Right renal cortex interstitium (tissue), 3 donors: ENCODE data around the gene ISG20L2. TPM values are rescaled to one million over a fixed set of nuclear protein-coding genes. Genes with fewer than 3 reads are reported as not detected.

Source experiments
- DNase-seq, 3 donors: peaks; one replicate each; pipeline ENCODE4 v3.0.0-alpha.2; 2013; ENCODE audit warnings: low read depth in 3 of 3, low spot score in 2 of 3
- polyA plus RNA-seq, 3 donors: library from polyadenylated mRNA; unstranded; fragments of 120-200 nt; gene quantifications; one replicate each; pipeline ENCODE4 v1.2.1, GENCODE V29; 2013; ENCODE audit not compliant: insufficient read length in 3 of 3

Gene ISG20L2
- polyA plus RNA-seq, 3 donors: 39.9 to 49.2 (median 44.6) TPM

DNA sequence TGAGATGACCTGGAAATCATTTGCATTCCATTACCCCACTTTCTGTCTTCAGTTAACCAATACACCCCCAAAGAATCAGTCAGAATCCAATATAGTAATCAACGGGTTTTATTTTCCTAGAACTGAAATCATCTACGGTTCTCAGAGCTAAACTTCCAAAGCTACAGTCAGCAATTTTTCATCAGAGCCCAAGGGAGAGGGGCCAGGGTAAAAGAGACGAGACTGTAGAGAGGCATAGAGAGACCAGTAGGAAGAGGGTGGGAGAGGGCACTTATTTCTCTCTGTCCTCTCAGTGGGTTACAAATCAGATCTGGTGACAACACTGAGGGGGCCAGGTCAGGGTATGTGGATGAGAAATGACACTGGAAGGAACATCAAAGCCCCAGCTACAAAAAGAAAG is 13.5 kb upstream of the ISG20L2 start:
- DNase-seq: no peak

DNA sequence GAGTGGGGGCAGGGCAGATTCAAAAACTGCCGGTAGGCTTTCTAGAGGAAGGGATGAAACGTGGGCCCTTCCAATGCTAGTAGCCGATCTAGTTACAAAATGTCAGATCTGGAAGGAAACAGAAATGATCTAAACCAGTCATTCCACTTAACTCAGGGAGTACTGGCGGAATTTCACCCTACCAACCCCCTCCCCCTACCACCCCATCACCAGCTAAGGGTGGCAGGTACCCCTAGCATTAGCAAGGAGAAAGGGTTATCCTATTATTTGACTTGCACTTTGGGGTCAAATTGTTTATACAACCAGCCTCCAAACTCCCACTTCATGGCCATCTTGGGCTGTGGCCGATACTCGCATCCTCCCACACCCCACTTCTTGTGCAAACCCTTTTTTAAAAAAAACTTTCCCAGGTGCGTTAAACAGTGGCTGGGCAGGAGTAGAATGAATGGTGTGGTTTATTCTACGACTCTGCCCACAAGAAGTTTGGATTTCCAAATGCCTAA is 13.0 kb upstream of the ISG20L2 start:
- no peak for DNase-seq

DNA sequence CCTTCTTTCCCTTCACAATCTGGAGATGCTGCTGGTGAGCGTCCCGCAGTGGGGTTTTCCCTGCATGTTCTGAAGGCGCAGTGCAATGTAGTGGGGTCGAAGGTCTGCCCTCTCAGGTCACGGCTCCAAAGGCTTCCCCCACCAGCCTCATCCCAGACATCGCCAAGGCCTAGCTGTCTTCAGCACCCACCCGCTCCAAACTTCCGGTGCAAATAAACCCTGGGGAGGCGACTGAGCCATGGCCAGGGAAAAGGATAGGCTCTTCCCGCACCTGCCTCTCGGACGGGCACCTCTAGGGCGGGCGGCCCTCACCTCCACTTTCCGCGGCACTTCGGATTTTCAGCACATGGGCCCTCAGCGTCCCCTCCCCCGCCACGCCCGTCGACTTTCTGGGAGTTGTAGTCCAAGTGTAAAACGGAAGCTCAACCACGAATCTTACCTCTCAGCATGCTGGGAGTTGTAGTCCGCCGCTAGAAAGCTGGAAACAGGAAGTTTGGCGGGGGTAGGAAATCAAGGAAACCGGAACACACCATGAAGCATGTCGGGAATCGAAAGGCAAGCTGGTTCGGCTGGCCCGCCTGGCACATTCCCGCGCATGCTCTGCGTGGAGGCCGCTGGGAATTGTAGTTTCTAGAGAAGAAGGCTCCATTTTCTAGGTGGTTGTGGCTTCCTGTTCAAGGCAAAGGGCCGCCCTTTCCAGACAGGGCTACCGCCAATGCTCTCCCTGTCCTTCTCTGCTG is 12.3 kb upstream of the ISG20L2 start, which contains the start of gene MRPL24:
Gene MRPL24 (minus strand): TSS at position 348 of the 740 bp plus-strand sequence. CDS start 2,384 bp downstream, outside the sequence.
- DNase-seq: peak; percentile 94 to 99 (median 98)

DNA sequence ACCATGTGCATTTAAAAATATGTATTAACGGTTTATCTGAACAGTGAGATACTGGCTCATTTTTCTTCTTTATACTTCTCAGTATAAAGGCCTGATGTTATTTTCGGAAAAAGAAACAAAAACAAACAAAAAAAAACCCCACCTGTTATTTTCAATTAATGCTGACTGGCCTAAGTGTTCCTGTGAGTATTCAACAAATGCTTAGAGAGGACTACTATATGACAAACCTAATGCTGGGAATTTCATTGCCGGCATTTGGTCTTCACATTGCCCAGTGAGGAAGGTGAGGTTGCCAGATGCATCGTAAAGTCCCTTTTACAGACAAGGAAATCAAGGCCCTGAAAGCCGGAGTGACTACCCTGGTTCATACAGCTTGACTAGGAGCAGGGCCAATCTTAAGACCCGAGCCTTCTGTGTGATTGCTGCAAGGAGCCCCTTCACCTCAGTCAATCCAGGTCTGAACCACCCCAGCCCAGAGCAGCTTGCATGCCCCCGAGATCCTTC is 11.7 kb upstream of the ISG20L2 start:
- no peak for DNase-seq

DNA sequence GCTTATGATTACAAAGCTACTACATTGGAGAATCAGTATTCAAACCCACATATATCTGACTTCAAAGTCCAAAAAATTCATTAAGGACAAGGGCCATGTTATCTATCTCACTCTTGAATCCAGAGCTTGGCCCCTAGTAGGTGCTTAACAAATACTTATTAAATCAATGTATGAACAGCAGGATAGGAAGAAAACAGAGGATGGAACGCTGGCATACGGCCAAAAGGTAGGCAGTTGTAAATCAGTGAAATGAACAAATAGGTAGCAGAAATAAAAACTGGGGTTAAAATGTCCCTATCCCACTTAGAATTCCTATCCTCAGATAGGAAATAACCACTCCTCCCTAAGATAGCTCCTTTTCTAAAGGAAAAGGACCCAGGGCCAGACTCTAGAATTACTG is 10.3 kb upstream of the ISG20L2 start:
- DNase-seq: no peak

DNA sequence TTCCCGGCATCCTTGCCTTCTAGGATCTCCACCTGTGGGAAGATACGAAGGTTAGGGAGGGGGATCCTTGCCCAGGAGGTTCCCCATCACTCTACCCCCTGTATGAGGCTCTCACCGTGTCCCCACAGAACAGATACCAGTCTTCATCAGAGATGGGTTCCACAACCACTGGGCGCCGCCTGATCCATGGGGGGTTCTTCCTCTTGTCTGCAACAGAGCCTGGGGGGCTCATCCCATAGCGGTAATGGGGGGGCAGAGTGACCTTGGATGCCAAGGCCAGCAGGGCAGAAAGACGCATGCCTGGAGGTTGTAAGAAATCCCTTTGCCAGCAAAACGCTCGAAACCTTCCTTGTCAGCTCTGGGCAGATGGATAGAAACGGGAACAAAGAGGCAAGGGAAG is 9.8 kb upstream of the ISG20L2 start:
- DNase-seq: no peak

DNA sequence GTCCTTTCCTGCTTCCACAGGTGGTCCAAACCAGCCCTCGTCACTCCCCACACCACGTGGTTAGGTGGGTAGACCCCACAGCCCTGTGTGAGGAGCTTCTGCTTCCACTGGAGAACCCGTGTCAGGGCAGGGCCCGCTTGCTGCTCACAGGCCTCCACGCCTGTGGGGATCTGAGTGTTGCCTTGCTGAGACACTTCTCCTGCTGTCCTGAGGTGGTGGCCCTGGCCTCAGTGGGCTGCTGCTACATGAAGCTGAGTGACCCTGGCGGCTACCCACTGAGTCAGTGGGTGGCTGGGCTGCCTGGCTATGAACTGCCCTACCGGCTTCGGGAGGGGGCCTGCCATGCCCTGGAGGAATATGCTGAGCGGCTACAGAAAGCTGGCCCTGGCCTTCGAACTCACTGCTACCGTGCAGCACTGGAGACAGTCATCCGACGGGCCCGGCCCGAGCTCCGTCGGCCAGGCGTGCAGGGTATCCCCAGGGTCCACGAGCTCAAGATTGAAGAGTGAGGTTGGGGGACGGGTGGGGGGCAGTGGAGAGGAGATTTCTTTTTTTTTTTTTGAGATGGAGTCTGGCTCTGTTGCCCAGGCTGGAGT is 5.5 kb upstream of the ISG20L2 start:
- DNase-seq: no peak

DNA sequence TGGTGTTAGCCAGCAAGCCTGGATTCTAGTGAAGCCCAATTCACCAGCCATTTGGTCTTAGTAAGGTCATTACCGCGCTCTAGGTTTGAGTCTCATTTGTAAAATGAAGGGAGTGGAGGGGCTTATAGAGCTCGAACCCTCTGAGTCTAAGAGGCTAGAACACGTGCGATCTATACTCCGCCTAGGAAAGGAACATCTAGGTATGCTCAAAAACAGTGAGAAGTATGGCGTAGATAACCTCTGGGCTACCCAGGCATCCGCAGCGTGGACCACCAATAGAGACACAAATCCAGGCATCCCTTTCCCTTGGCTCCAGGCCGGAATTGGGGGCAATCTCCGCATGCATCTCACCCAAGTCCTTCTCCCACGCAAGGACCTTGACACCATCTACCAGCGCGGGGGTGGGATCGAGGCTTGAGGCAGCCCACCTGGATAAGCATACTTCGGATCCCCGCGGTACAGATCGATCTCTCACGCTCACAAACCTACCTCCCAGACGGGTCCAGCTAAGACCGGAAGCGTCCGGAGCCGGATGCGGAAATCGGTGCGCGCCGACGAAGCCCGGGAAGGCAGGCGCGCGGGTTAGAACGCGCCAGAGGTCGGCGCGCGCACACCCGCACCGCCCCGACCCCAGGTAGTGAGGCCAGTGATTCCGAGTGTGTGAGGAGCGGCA is 504 bp downstream of the ISG20L2 start, which contains the start of gene METTL25B:
Gene METTL25B (plus strand): TSS at position 544 of the 673 bp plus-strand sequence. CDS start 636 bp downstream, outside the sequence.
- DNase-seq: no peak

DNA sequence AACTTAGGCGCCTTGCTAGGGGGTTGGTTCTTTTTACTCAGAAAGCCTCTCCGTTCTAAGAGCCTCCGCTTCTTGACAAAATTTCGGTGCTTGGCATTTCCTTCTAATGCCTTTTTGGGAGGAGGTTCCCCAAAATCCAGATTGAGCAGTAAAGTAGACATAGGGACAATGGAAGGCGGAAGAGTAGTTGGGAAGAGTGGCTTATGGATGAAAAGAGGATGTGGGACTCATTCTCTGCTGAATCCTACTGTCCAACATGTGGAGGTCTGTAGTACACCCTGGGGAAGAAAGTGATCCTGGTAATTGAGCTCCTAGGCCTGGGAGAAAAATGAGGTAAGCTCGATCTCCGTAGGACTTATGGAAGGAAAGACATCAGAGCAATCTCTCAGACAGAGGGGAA is 1.1 kb downstream of the ISG20L2 start:
- DNase-seq: no peak

DNA sequence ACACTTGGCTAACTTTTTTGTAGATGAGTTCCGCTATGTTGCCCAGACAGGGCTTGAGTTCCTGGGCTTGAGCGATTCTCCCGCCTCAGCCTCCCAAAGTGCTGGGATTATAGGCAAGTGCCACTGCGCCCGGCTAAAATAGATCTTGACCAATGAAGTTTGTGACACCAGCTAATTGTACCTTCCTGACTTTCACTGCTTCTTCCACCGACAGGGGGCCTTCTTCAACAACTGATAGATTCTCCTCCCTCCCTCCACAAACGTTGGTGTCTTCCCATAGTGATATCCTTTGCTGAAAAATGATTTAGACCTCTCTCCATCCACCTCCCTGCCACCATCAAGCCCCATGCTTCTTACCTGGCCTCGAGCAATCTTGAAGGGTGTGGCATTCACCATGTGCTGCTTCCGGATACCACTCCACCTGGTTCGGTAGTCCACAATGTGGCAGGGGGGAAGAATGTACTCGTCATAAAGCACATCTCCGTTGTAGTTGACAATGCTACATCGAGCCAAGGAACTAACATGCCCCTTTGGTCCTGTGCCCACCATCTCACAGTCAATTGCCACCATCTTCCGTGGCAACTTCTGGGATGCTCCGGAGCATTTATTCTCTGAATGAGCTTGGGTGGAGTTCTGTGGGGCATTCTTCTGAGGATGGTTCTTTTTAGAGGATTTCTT is 1.9 kb downstream of the ISG20L2 start:
- no peak for DNase-seq

DNA sequence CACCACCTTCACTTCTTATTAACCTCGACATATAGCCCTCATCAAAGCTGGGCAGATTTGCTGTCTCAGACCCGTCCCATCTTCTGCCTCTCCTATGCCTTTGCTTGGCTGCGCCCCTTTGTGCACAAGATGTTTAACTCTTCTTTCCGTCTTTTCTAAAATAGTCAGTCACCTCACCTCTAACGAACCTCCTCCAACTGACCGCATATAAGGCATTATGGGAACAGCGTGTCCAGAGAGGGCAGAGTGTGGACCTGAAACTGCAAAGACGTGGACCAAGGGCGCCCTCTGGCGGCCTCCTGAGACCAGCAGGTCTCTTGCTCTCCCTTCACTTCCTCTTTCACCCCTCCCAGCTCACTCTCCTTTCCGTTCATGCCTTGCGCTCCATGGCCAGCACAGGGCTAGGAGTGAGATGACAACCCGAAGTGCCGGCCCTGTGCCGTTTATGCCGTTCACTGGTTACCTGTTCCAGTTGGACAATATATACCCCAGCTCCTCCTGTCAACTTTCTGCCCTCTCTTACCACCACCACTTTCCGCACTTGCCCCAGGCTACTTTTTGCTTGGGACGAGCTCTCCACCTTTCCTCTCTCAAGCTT is 2.8 kb downstream of the ISG20L2 start:
- DNase-seq: peak; percentile 79 to 87 (median 82)

DNA sequence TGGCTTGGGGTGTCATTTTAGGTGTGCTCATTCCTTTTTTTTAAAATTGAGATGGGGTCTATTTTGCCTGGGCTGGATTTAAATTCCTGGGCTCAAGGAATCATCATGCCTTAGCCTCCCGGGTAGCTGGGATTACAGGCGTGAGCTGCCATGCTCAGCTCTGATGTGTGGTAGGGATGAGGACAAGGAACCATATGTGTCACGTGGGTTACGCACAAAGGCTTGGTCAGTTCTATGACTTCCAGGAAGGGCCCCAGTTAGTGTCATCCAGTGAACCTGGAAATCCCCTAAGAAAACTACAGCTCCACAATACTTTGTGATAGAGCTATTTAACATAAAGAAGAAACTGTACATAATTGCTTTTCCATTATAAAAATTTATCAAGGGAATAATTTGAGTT is 7.0 kb downstream of the ISG20L2 start:
- no peak for DNase-seq

DNA sequence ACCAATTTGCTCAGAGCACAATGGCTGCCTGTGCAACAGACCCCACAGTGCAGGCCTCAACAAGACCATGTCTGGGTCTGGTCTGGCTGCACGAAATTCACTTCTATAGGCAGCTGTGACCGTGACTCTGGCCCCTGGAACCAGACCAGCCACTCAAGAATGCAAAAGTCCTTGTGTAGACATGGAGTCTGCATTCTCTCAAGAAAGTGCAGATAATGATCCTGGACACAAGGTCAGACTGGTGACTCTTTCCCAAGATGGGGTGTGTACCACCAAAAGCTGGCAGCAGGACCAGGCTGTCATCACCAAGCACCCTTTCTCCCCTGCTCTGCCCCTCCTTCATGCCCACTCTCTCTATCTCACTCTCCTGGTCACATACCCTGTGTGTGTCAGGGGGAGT is 7.4 kb downstream of the ISG20L2 start:
- DNase-seq: no peak

DNA sequence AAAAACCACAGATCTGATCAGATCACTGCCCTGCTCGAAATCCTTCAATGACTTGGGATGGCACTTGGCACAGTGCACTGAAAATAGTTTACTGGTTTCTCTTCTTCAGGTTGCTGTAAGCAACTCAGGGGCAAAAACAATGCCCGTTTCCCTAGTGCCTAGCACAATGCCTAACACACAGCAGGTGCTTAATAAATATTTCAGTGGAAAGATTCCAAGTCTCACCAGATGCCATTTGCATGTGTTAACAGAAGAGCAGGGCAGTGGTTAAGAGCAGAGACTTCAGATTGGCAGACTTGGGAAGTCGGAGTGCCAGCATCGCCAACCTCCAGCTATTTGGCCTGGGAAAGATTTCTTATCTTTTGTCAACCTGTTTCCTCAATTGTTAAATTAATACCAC is 11.2 kb downstream of the ISG20L2 start:
- DNase-seq: no peak

DNA sequence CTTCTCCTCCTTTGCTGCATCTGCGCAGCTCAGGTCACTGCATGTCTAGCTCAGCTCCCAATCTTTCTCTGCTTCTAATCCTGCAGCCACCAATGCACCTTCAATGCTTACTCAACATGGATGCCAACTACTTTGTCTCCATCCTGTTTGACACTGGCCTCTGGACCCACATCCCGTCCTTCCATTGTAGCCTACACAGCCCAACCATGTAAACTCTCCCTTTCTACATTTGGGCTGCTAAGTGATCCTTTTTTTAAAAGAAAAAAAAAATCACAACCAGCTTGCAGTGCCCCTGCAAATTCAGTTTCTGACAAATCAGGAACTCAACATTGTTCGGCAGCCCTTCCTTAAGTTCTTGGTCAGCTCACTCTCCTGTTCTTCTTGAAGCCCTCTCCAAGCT is 13.7 kb downstream of the ISG20L2 start:
- no peak for DNase-seq

DNA sequence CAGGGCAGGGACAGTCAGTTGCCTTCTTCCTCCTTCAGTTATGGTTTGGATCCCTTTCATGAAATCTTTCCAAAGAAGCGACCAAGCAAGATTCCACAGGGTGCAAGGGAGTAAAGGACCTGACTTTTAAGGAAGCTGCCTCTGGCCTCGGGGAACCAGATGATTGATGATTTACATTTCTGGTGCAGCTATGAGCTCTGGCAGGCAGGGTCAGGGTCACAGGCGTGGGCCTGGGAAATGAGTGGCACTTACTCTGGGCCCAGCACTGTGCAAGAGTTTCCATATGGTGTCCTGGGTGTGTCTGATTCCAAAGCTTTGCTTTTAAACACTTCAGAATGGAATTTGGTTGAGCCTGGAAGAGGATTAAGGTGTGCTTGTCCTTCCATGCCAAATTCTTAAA is 15.9 kb downstream of the ISG20L2 start:
- DNase-seq: no peak

DNA sequence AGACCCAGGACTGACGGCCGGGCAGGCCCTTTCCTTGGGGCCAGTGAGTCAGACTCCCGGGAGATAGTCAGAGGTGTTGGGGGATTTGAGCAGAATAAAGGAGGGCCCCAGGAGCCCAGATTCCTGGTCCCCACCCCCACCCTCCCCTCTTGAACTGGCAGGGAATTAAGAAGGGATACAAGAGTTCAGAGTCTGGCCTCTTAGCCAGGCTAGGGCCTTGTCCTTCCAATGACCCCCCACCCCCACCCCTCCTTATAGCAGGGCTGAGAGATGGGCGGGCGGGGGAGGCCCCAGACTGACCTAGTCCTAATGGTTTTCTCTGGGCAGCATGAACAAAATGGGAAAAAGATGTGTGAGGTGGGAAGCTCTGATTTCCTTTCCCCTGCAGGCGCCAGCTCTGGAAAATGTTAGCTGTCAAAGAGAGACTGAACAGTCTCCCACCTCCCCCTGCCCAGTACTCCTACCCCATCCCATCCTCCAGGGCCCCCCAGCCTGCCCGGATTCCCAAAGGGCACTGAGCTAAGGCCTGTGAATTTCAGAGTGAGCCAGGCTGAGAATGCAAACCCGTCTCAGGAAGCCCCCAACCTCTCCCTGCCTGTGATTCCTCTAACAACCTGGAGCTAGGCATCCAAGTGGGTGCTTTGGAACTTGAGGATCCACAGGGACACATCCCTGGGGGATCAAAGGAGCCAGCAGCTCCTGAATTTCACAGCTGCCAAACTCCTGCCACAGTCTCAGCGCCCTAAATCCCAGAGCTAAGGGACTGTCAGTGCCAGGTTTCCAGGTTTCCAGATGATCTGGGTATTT is 17.4 kb downstream of the ISG20L2 start:
- no peak for DNase-seq

DNA sequence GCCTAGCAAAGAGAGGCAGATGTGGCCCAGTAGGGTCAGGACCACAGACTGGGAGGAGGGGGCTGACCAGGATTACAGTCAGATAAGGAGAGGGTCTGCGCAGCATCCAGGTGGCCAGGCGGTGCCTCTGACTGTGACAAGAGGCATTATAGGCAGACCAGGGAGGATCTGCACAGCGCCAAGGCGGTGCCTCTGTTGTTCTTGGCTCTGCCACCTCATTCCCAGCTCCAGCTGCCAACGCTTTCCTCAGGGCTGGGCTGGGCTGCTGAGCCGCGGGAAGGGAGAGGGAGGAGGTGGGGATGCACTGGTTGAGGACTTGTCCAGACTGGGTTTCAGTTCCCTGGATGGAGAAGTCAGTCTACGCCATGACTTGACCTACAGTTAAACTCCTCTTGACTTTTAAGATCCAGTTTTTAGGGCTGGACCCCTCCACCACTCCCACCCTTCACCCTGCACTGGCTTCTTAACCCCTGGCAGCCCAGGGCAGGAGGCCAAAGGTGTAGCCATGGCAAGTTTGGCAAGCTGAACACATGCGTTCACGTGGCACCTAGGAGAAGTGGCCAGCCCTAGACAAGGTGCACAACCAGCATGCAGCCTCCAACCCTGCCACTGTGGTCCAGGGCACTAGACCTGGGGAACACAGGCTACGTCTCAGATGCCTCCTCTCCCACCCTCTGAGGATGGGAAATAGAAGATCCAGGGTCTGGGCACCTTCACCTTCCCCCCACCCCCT is 18.6 kb downstream of the ISG20L2 start:
- no peak for DNase-seq

DNA sequence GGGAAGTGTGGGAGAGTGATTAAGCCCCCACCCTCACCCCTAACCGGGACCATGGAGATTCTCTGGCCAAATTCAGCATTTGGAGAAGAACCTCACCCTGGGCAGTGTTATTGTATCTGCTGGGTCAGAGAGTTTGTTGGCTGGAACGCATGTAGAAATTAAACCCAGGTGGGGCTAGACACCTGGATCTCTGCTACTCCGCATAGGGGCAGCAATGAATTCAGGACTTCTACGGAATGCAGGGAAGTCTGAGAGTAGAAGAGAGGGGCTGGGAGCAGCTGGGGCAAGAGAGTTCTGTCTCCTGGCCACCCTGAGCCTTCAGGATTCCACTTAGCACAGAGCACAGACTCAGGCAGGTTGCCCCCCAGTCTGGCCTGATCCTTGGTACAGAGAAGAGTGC is 19.5 kb downstream of the ISG20L2 start:
- DNase-seq: no peak
